KBM-7 (cell line): ENCODE data around the gene STMP1.
A peak's percentile ranks its signal among the peaks of the same experiment; 100 is the strongest.
"Not testable (repeated sequence)": the region's sequence is repeated elsewhere in the genome, so short reads cannot be mapped to it uniquely, and the experiment has no call there.

ENCODE experiments used
- DNase-seq: peaks from one replicate; pipeline ENCODE4 v3.0.0-alpha.2; 2015
- in situ Hi-C: fragments of 300-500 bp; cut with MboI; formaldehyde crosslinking; loops from 2 replicates; pipeline ENCODE4 v1.14.3; 2020; ENCODE audit warnings: low sequenced_read_pairs, low pct_unique_long_range_greater_than_20kb, mixed read lengths

STMP1 gene

GRCh38 chr7:135662373-135663114 lies at the start of gene STMP1:
Gene STMP1 (plus strand): TSS chr7:135662514.
- in situ Hi-C loops = no loop called here

GRCh38 chr7:135616136-135616535 lies 46.2 kb upstream of the STMP1 start:
- in situ Hi-C loops = no loop called here
- DNase-seq = no peak

More at GRCh38 chr7:135662373-135663114, at the start of gene STMP1:
- DNase-seq = peak; percentile 96

GRCh38 chr7:135617781-135618180 lies 44.5 kb upstream of the STMP1 start:
- in situ Hi-C loops = no loop called here
- no peak for DNase-seq

DNA sequence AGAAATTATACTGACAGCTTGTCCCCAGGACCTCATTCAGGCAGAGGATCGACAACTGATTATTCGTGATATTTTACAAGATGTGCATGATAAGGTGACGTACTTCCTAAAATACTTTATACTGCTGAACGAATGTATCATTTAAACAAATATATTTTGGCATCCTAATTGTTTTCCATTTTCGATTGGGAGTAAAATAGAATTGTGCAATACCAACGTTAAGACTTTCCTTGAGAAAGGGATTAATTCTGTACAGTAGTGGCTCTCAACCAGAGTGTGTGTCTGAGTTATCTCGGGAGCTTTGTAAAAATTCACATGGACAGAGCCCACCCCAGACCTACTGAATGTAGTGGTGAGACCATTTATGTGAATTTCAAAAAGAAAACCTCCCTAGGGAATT lies 43.8 kb upstream of the STMP1 start:
- DNase-seq = no peak
- in situ Hi-C loops = no loop called here

DNA sequence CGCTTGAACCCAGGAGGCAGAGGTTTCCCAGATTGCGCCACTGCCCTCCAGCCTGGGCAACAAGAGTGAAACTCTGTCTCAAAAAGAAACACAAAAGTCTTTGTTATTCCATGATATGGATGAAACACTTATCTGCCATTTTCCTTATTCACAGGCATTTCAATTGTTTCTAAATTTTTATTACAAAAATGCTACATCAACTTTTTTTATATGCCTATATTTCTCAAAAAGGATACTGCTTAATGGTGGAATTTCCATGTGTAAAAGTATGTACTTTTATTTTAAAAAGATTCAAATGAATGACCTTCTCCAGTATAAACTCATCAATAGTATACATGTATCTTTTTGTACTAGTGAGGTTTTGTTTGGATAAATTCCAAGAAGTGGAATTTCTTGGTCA lies 41.9 kb upstream of the STMP1 start:
- DNase-seq = no peak
- in situ Hi-C loops = no loop called here

- peak; percentile 75 for DNase-seq
- in situ Hi-C loops = no loop called here
These were observed 41.1 kb upstream of the STMP1 start for GRCh38 chr7:135620980-135621850.

DNA sequence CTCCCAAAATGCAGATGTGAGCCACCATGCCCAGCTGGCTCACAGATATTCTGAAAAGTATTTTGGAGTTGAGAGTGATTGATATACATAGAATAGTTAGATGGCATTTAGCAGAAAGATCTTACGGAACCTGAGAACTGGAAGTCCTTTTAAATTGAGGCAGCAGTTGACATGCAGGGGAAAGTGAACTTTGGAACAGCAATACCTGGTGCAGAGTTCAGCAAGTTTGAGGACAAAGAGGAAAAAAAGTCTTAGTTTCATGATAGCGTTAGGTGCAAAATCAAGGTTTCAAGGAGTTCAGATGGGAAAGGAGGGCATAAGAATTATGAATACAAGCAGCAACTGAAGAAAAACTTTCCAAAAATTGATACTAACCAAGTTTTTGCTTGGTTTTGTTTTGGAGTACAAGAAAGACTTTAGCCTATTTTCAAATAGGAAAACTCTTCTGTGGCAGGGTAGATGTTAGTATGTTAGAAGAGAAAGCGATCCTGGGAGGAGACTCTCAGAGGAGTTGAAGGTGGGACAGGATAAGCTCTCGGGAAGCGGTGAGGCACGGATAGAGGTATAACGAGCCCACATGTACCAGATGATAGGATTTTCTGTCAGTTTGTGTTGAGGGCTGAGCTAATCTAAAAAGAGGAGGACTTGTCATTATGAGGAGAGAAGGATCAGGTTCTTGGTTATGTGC lies 28.0 kb upstream of the STMP1 start:
- in situ Hi-C loops = no loop called here
- no peak for DNase-seq

GRCh38 chr7:135639690-135640089 lies 22.6 kb upstream of the STMP1 start:
- in situ Hi-C loops = not testable (repeated sequence)

DNA sequence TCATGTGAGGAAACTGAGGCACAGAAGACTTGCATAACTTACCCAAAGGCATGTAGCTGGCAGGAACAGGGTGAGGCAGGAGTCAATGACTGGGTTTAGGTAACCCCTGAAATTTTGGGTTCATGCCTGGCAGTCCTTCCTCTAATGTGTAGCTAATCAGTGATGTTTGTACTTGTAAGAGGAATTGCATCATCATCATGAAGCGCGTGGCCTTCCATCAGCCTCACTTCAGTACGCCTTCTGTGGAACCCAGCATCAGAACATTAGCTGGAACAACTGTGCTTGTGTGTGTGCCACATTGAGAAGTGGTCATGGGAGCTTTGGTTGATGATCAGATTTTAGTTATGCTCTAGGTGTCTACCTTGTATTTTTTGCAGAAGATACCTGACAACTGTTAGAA lies 18.2 kb upstream of the STMP1 start:
- in situ Hi-C loops = no loop called here
- no peak for DNase-seq

More at GRCh38 chr7:135639690-135640089, 22.6 kb upstream of the STMP1 start:
- not testable (repeated sequence) for DNase-seq

- in situ Hi-C loops = no loop called here
- DNase-seq = no peak
These were observed 17.6 kb upstream of the STMP1 start for GRCh38 chr7:135644729-135645128.

DNA sequence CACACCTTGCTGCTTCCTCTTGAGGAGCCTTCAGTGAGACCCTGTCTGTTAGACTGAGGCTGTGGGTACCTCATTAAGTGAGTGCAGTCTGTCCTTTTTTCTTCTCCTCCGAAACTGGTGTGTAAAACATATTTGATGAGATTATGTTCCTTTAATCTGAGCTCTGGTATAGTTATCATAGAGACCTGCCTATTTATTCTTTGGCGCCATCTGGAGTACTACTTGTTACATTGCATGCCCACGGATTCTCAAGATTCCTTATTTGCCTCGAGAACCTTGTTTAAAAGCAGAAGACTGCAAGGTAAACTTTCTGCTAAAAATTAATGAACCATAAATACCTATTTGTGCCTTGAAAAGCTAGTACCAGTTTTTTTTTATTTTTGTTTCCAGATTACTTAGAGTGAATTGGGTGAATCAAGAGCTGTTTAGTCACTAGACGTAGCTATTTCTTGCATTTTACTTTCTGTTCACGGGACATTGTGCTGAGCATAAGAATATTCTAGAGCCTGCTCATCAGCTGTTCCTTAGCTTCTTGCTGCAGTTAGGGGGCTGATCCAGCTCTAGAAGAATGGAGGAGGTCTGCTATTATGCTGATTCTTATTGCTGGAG lies 16.9 kb upstream of the STMP1 start:
- DNase-seq = peak; percentile 58
- in situ Hi-C loops = no loop called here

DNA sequence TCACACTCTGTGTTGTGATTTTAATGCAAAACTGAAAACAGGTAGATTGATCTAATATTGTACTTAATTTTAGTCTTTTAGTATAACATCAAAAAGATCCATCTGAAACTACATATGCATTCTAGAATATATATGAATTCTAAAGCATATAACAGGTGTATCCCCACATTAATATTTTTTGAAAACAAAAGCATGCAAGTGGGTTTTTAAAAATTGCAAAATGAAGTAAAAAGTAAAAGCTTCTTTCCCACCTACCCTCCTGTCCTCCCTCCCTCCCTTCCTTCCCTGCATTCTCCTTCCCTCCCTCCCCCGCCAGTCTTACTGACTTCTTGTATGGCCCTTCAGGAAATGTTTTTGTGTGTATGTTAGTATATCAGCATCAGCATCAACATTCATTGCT lies 14.6 kb upstream of the STMP1 start:
- no peak for DNase-seq
- in situ Hi-C loops = no loop called here

- in situ Hi-C loops = no loop called here
- no peak for DNase-seq
These were observed 14.1 kb upstream of the STMP1 start for GRCh38 chr7:135648235-135648634.

GRCh38 chr7:135650831-135651573 lies 11.3 kb upstream of the STMP1 start:
- in situ Hi-C loops = no loop called here
- DNase-seq = peak; percentile 60

GRCh38 chr7:135653340-135654080 lies 8.8 kb upstream of the STMP1 start:
- DNase-seq = no peak
- in situ Hi-C loops = no loop called here

DNA sequence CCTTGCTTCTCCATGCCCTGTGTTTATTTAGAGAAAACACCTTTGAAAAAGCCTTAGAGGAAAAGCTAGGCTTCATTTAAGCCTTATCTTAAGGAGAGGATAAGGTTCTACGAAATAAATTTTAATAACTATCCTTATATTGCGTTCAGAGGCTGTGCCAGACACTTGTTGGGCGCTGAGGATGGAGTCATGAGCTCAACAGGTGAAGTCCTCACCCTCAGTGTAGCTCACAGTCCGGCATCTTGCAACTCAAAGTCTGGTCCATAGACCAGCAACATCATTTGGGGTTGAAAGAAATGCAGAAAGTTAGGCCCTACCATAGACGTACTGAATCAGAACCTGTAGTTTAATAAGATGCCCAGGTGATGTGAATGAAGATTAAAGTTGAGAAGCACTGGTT lies 3.8 kb upstream of the STMP1 start:
- in situ Hi-C loops = no loop called here
- no peak for DNase-seq

DNA sequence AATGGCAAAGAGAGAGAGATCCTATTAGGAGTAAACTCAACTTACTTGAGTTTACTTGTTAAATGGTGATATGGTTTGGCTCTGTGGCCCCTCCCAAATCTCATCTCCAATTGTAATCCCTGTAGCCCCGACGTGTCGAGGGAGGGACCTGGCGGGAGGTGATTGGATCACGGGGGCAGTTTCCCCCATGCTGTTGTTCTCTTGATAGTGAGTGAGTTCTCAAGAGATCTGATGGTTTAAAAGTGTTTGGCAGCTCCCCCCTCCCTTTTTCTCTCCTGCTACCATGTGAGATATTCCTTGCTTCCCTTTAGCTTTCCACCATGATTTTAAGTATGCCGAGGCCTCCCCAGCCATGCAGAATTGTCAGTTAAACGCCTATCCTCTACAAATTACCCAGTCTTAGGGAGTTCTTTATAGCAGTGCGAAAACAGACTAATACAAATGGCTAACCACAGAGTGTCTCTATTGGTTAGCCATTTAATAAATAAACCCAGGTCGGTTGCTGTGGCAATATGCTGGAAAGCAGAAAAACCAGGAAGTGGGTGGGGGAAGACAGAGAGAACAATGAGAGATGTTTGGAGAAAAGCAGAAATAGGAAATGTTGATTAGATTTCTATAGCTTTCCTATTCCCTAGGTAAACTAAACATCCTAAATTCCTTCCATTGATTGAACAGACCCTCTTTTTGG lies 3.0 kb upstream of the STMP1 start:
- in situ Hi-C loops = no loop called here
- peak; percentile 84 for DNase-seq
